IPS-18a (cell line): ENCODE data around the gene TRIM17.

Experiments
- H3K27ac ChIP-seq: one replicate; pipeline ENCODE4 v1.5.1; 2013; ENCODE audit warnings: low read length
- H3K27me3 ChIP-seq: one replicate; pipeline ENCODE4 v1.6.1; 2013; ENCODE audit warnings: mild to moderate bottlenecking, low read length; ENCODE audit not compliant: control insufficient read depth, insufficient read depth
- H3K36me3 ChIP-seq: one replicate; pipeline ENCODE4 v1.6.1; 2013; ENCODE audit warnings: low read depth, low read length; ENCODE audit not compliant: control insufficient read depth
- H3K4me1 ChIP-seq: one replicate; pipeline ENCODE4 v1.6.1; 2013; ENCODE audit warnings: low read depth, low read length; ENCODE audit not compliant: control insufficient read depth
- H3K4me3 ChIP-seq: one replicate; pipeline ENCODE4 v1.5.1; 2013; ENCODE audit warnings: low read length
- H3K9ac ChIP-seq: one replicate; pipeline ENCODE4 v1.6.1; 2013; ENCODE audit warnings: mild to moderate bottlenecking, low read length, moderate library complexity
- H3K9me3 ChIP-seq: one replicate; pipeline ENCODE4 v1.6.1; 2013; ENCODE audit warnings: low read depth, low read length; ENCODE audit not compliant: control insufficient read depth

TRIM17 gene

GRCh38 chr1:228366062-228366865 lies 50.4 kb downstream of the TRIM17 start:
- H3K27me3 ChIP-seq = no peaks in the 10 kb centered on the region
- no peak overlapping the region for H3K27ac ChIP-seq
- no peaks in the 10 kb centered on the region for H3K4me1 ChIP-seq
- H3K9me3 ChIP-seq = no peaks in the 10 kb centered on the region
- H3K36me3 ChIP-seq = no peaks in the 10 kb centered on the region
- H3K9ac ChIP-seq = no peak overlapping the region
- no peak overlapping the region for H3K4me3 ChIP-seq

DNA sequence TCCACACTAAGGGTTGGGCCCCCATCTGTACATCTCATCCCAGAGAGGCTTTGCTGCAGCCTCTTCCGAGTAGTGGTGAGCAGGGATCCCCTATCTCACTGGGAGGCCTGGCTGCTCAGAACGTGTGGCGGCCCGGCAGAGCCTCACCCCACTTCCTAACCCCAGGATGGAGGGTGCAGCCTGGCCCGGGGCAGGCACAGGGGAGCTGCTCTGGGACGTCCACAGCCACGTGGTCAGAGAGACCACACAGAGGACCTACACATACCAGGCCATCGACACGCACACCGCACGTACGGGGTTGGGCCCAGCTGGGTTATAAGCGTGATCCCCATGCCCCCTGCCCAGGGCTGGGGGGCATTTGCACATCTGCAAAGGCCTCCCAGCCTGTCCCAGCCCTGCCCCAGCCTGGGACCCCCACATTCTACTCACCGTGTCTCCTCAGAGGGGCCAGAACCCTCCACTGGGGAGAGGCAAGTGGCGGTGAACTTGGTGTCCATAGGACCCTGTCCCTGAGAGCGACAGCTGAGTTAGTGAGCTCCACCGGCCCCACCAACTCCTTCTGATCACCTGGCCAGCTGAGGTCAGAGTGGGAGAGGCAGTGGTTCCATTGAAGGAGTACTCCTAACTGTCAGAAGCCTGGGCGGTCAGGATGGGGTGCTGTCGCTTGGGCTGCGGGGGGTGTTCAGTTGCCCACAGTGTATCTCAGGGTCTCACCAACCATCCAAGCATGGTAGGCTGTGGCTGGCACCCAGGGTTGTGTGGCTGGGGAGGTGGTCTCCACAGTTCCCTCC lies 51.2 kb downstream of the TRIM17 start:
- no peaks in the 10 kb centered on the region for H3K36me3 ChIP-seq
- no peaks in the 10 kb centered on the region for H3K9me3 ChIP-seq
- H3K4me1 ChIP-seq = no peaks in the 10 kb centered on the region
- H3K27me3 ChIP-seq = no peaks in the 10 kb centered on the region
- no peak overlapping the region for H3K9ac ChIP-seq
- H3K27ac ChIP-seq = no peak overlapping the region
- no peak overlapping the region for H3K4me3 ChIP-seq

DNA sequence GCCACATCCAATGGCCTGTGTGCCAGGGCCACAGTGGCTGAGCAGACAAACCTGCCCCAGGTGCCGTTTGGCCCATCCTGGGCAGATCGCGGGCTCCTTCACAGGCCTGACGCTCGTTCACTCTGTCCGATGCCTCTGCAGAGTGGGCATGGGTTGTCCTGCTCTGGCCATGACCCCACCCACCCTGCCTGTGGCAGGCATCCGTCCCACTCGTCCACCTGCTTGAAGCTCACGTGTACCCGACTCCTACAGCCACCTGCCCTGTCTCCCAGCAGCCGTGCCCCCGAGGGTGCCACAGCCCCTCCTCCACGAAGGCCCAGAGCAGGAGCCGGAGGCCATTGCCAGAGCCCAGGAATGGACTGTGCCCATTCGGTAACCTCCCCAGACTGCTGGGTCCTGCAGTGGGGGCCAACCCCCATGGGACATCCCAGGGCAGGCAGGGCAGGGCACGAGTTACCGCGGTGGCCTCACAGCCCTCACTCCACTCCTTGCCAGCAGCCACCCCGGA lies 51.9 kb downstream of the TRIM17 start:
- Histone ChIP-seq H3K9ac (no peak overlapping the region), H3K36me3 (no peaks in the 10 kb centered on the region), H3K27ac (no peak overlapping the region), H3K4me1 (no peaks in the 10 kb centered on the region), H3K9me3 (no peaks in the 10 kb centered on the region), H3K27me3 (no peaks in the 10 kb centered on the region), H3K4me3 (no peak overlapping the region)

- Histone ChIP-seq H3K36me3 (no peaks in the 10 kb centered on the region), H3K4me3 (no peak overlapping the region), H3K4me1 (no peaks in the 10 kb centered on the region), H3K9me3 (no peaks in the 10 kb centered on the region), H3K9ac (no peak overlapping the region), H3K27ac (no peak overlapping the region), H3K27me3 (no peaks in the 10 kb centered on the region)
Measured at GRCh38 chr1:228364068-228364705, 52.5 kb downstream of the TRIM17 start.

GRCh38 chr1:228363686-228364067 lies 53.0 kb downstream of the TRIM17 start:
- Histone ChIP-seq H3K27ac (no peak overlapping the region), H3K36me3 (no peaks in the 10 kb centered on the region), H3K4me1 (no peaks in the 10 kb centered on the region), H3K27me3 (no peaks in the 10 kb centered on the region), H3K4me3 (no peak overlapping the region), H3K9ac (no peak overlapping the region), H3K9me3 (no peaks in the 10 kb centered on the region)

DNA sequence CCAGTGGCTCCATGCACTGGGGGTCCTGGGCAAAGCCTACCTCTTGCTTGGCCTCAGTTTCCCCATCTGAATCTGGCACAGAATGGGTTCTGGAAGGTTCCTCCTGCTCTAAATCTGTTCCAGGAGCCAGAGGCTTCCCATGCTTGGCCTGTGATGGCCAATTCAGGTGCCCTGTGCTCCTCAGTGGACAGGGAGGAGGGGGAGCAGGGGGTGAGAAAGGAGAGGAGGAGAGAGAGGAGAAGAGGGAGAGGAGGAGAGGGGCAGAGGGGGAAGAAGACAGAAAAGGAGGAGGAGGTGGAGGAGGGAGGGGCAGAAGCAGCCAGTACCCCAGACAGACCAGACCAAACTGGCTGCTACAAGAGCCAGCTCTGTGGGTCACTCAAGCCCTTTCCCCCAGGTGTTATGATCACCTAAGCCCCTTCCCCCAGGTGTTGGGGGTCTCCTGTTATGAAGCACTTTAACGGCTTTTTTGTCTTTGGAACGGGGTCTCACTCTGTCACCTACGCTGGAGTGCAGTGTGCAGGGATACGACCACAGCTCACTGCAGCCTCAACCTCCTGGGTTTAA lies 53.7 kb downstream of the TRIM17 start:
- Histone ChIP-seq H3K4me1 (no peaks in the 10 kb centered on the region), H3K27ac (no peak overlapping the region)

DNA sequence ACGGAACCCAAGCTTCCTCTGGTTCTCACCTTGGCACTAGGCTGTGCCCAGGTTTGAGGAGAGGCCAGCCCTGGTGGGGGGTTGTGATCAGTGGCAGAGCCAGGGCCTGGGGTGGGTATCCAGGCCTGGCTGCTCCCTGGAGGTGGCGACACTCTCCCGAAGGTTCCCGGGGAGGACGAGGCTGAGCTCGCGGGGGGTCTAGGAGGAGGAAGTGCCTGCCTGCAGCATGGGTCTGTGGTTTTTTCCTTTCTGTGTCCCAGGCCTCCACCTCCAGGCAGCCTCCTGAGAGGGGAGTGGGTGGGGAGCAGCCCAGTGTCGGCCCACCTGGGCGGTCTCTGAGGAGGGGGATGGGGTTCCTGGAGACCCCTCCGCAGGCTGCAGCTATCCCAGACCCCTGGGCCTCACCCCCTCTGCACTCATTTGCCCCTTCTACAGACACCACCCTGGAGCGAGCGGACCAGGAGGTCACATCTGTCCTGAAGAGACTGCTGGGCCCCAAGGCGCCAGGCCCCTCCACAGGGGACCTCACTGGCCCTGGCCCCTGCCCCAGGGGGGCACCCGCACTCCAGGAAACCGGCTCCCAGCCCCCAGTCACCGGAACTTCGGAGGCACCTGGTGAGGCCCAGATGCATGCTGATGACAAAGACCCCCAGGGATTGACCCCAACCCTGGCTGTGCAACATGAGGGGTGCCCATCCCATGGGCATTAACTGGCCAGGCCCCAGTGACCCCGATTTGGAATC lies 54.3 kb downstream of the TRIM17 start:
- H3K36me3 ChIP-seq = no peaks in the 10 kb centered on the region
- H3K9ac ChIP-seq = no peak overlapping the region
- H3K4me1 ChIP-seq = no peaks in the 10 kb centered on the region
- no peak overlapping the region for H3K4me3 ChIP-seq
- H3K27me3 ChIP-seq = no peaks in the 10 kb centered on the region
- no peak overlapping the region for H3K27ac ChIP-seq
- no peaks in the 10 kb centered on the region for H3K9me3 ChIP-seq

More for the DNA sequence above, 53.7 kb downstream of the TRIM17 start:
- Histone ChIP-seq H3K9me3 (no peaks in the 10 kb centered on the region), H3K27me3 (no peaks in the 10 kb centered on the region), H3K4me3 (no peak overlapping the region), H3K9ac (no peak overlapping the region), H3K36me3 (no peaks in the 10 kb centered on the region)

- no peaks in the 10 kb centered on the region for H3K27me3 ChIP-seq
- H3K4me3 ChIP-seq = no peak overlapping the region
- no peak overlapping the region for H3K27ac ChIP-seq
- H3K4me1 ChIP-seq = no peaks in the 10 kb centered on the region
- no peaks in the 10 kb centered on the region for H3K9me3 ChIP-seq
- no peak overlapping the region for H3K9ac ChIP-seq
- no peaks in the 10 kb centered on the region for H3K36me3 ChIP-seq
Measured at GRCh38 chr1:228361314-228362140, 55.1 kb downstream of the TRIM17 start.

GRCh38 chr1:228360533-228361313 lies 55.9 kb downstream of the TRIM17 start:
- no peaks in the 10 kb centered on the region for H3K4me1 ChIP-seq

More at GRCh38 chr1:228360533-228361313, 55.9 kb downstream of the TRIM17 start:
- Histone ChIP-seq H3K4me3 (no peak overlapping the region), H3K9me3 (no peaks in the 10 kb centered on the region), H3K9ac (no peak overlapping the region), H3K36me3 (no peaks in the 10 kb centered on the region), H3K27ac (no peak overlapping the region), H3K27me3 (no peaks in the 10 kb centered on the region)
